Transverse colon (tissue), 4 donors: ENCODE measurements around the gene ASIP.

Source experiments
- EP300 ChIP-seq: sonication (generic); formaldehyde crosslinking; IDR thresholded peaks from one replicate; pipeline ENCODE4 v1.6.1; 2017; ENCODE audit warnings: antibody characterized with exemption, low read depth
- POLR2A ChIP-seq: fragments of 450-650 bp; IDR thresholded peaks from one replicate; pipeline ENCODE4 v1.6.1; 2016; ENCODE audit warnings: antibody characterized with exemption, mild to moderate bottlenecking, moderate library complexity
- POLR2AphosphoS5 ChIP-seq, 3 donors: sonication (generic); formaldehyde crosslinking; IDR thresholded peaks; one replicate each; pipeline ENCODE4 v1.6.1; 2016; ENCODE audit warnings: antibody characterized with exemption in 3 of 3
- TF ChIP-seq, protein P1 (sequence below), 5 experiments: fragments of 200-600 bp in 3 of 5; fragments of 450-650 bp in 2 of 5; sonication (generic) in 3 of 5; IDR thresholded peaks; 1 replicate in 2 of 5; 2 replicates in 3 of 5; pipeline ENCODE4 v1.5.1; 2016 to 2017; ENCODE audit warnings: antibody characterized with exemption in 5 of 5, inconsistent platforms in 3 of 5, mild to moderate bottlenecking in 2 of 5, moderate library complexity in 1 of 5

- TF ChIP-seq POLR2A (no peak), POLR2AphosphoS5 (IDR thresholded peaks at IDR 0.05) (no peak), EP300 (no peak)
- TF ChIP-seq, protein P1, sequence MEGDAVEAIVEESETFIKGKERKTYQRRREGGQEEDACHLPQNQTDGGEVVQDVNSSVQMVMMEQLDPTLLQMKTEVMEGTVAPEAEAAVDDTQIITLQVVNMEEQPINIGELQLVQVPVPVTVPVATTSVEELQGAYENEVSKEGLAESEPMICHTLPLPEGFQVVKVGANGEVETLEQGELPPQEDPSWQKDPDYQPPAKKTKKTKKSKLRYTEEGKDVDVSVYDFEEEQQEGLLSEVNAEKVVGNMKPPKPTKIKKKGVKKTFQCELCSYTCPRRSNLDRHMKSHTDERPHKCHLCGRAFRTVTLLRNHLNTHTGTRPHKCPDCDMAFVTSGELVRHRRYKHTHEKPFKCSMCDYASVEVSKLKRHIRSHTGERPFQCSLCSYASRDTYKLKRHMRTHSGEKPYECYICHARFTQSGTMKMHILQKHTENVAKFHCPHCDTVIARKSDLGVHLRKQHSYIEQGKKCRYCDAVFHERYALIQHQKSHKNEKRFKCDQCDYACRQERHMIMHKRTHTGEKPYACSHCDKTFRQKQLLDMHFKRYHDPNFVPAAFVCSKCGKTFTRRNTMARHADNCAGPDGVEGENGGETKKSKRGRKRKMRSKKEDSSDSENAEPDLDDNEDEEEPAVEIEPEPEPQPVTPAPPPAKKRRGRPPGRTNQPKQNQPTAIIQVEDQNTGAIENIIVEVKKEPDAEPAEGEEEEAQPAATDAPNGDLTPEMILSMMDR (IDR thresholded peaks at IDR 0.05) = no peak
Measured at GRCh38 chr20:34316196-34316814, 75.1 kb downstream of the ASIP start.
